Activated B cell treated with CpG ODN at 0.5 μM for 24 hours (primary cell): Measurements from ENCODE around the gene AKT3. TPM values are rescaled to one million over a fixed set of nuclear protein-coding genes. Genes with fewer than 3 reads are reported as not detected.
"Not testable (repeated sequence)": the region's sequence is repeated elsewhere in the genome, so short reads cannot be mapped to it uniquely, and the experiment has no call there.

Experiments used
- ATAC-seq: fragments of 200-7000 bp; cut with Tn5 transposase; one replicate; pipeline ENCODE4 v1.10.0; 2021; ENCODE audit warnings: low read depth, mild to moderate bottlenecking, moderate library complexity
- CTCF ChIA-PET: fragments of 350-600 bp; sonication (Branson Sonifier 250); formaldehyde crosslinking; loops from one replicate; lab custom pipeline; 2021; ENCODE audit warnings: antibody characterized with exemption; lab: Charles Lee
- POLR2A ChIA-PET: fragments of 350-600 bp; sonication (Branson Sonifier 250); formaldehyde crosslinking; loops from one replicate; lab custom pipeline; 2021; ENCODE audit warnings: antibody characterized with exemption; lab: Charles Lee
- DNase-seq: peaks from one replicate; pipeline ENCODE4 v3.0.0; 2022
- H3K27ac Mint-ChIP-seq: one replicate; pipeline ENCODE4 v1.8.0; 2020; ENCODE audit warnings: mixed read lengths
- H3K27me3 Mint-ChIP-seq: one replicate; pipeline ENCODE4 v1.8.0; 2021; ENCODE audit warnings: mixed read lengths
- H3K36me3 Mint-ChIP-seq: one replicate; pipeline ENCODE4 v1.8.0; 2021; ENCODE audit warnings: low read depth, mixed read lengths
- H3K4me1 Mint-ChIP-seq: one replicate; pipeline ENCODE4 v1.8.0; 2021; ENCODE audit warnings: mixed read lengths
- H3K4me3 Mint-ChIP-seq: one replicate; pipeline ENCODE4 v1.8.0; 2020; ENCODE audit warnings: mild to moderate bottlenecking, mixed read lengths
- H3K9me3 Mint-ChIP-seq: one replicate; pipeline ENCODE4 v1.8.0; 2020; ENCODE audit warnings: mixed read lengths
- CTCF ChIP-seq: fragments of 200-600 bp; IDR thresholded peaks from one replicate; pipeline ENCODE4 v1.8.0; 2022; ENCODE audit warnings: antibody characterized with exemption, mild to moderate bottlenecking
- intact Hi-C: fragments of 100-400 bp; cut with micrococcal nuclease; formaldehyde crosslinking; loops from one replicate; pipeline ENCODE4 v1.15.1; 2024
- total RNA-seq: library from RNA; stranded (reverse); gene quantifications from 2 replicates; pipeline ENCODE4 v1.2.3, GENCODE V29; 2022

Gene AKT3
- total RNA-seq, 1 donor from 2014 or later: 63.3 TPM

GRCh38 chr1:243814718-243815117 is 35.3 kb downstream of the AKT3 start:
- DNase-seq: no peak
- CTCF ChIA-PET: interaction anchor here (1.0 kb wide), 1 partner anchor 28 kb away, joined by 3 read pairs; no protein-coding TSS in a partner anchor
- Mint-ChIP-seq H3K27ac (no peak overlapping the region), H3K4me3 (no peak overlapping the region), H3K27me3 (no peaks in the 10 kb centered on the region), H3K9me3 (peaks cover 9% of the 10 kb centered on the region), H3K36me3 (peaks cover 26% of the 10 kb centered on the region), H3K4me1 (peaks cover 10% of the 10 kb centered on the region)
- intact Hi-C loops: no loop called here
- TF ChIP-seq CTCF: no peak
- ATAC-seq: no peak
- POLR2A ChIA-PET: no interaction called here

GRCh38 chr1:243807346-243807745 is 42.7 kb downstream of the AKT3 start:
- H3K27ac Mint-ChIP-seq, intact Hi-C loops, DNase-seq, ATAC-seq, POLR2A ChIA-PET, CTCF ChIA-PET, H3K4me3 Mint-ChIP-seq, H3K9me3 Mint-ChIP-seq, H3K27me3 Mint-ChIP-seq: not testable (repeated sequence)
- Mint-ChIP-seq H3K4me1 (peaks cover 12% of the 10 kb centered on the region), H3K36me3 (peaks cover 34% of the 10 kb centered on the region)

GRCh38 chr1:243806310-243806709 is 43.7 kb downstream of the AKT3 start:
- ChIA-PET CTCF (no interaction called here), POLR2A (no interaction called here)
- Mint-ChIP-seq H3K27ac (no peak overlapping the region), H3K9me3 (peaks cover 5% of the 10 kb centered on the region), H3K36me3 (peaks cover 32% of the 10 kb centered on the region), H3K4me1 (peaks cover 21% of the 10 kb centered on the region), H3K4me3 (no peak overlapping the region), H3K27me3 (no peaks in the 10 kb centered on the region)
- DNase-seq: no peak
- TF ChIP-seq CTCF: no peak
- ATAC-seq: no peak
- intact Hi-C loops: no loop called here

- ATAC-seq (no peak), DNase-seq (no peak)
- ChIA-PET CTCF (no interaction called here), POLR2A (no interaction called here)
- Mint-ChIP-seq H3K4me1 (peaks cover 13% of the 10 kb centered on the region), H3K4me3 (no peak overlapping the region), H3K36me3 (peaks cover 24% of the 10 kb centered on the region), H3K9me3 (no peaks in the 10 kb centered on the region), H3K27ac (no peak overlapping the region), H3K27me3 (no peaks in the 10 kb centered on the region)
- no peak for TF ChIP-seq CTCF
- intact Hi-C loops: no loop called here
These were observed 47.3 kb downstream of the AKT3 start for GRCh38 chr1:243802736-243803135.

- Mint-ChIP-seq H3K27ac (no peak overlapping the region), H3K4me1 (peaks cover 12% of the 10 kb centered on the region), H3K27me3 (no peaks in the 10 kb centered on the region), H3K9me3 (no peaks in the 10 kb centered on the region), H3K36me3 (peaks cover 28% of the 10 kb centered on the region), H3K4me3 (no peak overlapping the region)
- ChIA-PET CTCF (no interaction called here), POLR2A (no interaction called here)
- no peak for TF ChIP-seq CTCF
- intact Hi-C loops: no loop called here
- DNase-seq: no peak
- ATAC-seq: no peak
These were observed 48.7 kb downstream of the AKT3 start for GRCh38 chr1:243801378-243801777.

GRCh38 chr1:243799908-243800307 is 50.1 kb downstream of the AKT3 start:
- no peak for ATAC-seq
- Mint-ChIP-seq H3K4me3 (no peak overlapping the region), H3K27me3 (no peaks in the 10 kb centered on the region), H3K27ac (no peak overlapping the region), H3K36me3 (peaks cover 23% of the 10 kb centered on the region), H3K4me1 (peaks cover 15% of the 10 kb centered on the region), H3K9me3 (no peaks in the 10 kb centered on the region)
- ChIA-PET CTCF (no interaction called here), POLR2A (interaction anchor here (0.6 kb wide), 1 partner anchor 248 kb away, joined by 3 read pairs; no protein-coding TSS in a partner anchor)
- intact Hi-C loops: no loop called here
- no peak for TF ChIP-seq CTCF
- no peak for DNase-seq
